T-helper 1 cell (primary cell): Measurements from ENCODE around the gene TRAPPC3.
A peak's percentile ranks its signal among the peaks of the same experiment; 100 is the strongest.
"Not testable (repeated sequence)": the region's sequence is repeated elsewhere in the genome, so short reads cannot be mapped to it uniquely, and the experiment has no call there.

ENCODE experiments used
- DNase-seq, 5 donors: peaks; one replicate each; pipeline ENCODE4 v3.0.0-alpha.2; 2012 to 2020

Gene TRAPPC3

DNA sequence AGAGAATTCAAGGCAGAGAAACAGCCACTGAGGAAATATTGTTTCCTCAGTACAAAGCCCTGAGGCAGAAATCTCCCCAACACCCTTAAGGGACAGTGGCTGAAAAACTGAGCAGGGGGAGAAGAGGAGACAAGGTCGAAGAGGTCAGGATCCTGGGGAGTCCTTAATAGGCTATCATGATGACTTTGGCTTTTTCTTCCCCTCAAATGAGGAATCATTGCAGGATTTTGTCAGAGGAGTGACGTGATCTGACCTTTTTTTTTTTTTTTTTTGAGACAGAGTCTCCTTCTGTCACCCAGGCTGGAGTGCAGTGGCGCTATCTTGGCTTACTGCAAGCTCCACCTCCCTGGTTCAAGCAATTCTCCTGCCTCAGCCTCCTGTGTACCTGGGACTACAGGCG is 16.9 kb upstream of the TRAPPC3 start:
- no peak for DNase-seq

DNA sequence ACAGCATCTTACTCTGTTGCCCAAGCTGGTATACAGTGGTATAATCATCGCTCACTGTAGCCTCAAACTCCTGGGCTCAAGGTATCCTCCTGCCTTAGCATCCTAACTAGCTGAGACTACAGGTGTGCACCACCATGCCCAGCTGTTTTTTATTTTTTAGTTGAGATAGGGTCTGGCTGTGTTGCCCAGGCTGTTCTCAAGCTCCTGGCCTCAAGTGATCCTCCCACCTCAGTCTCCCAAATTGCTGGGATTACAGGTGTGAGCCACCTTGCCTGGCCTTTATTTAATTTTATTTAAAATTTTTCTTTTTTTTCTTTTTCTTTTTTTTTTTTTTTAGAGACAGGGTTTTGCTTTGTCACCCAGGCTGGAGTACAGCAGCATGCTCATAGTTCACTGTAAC is 15.9 kb upstream of the TRAPPC3 start:
- no peak for DNase-seq

DNA sequence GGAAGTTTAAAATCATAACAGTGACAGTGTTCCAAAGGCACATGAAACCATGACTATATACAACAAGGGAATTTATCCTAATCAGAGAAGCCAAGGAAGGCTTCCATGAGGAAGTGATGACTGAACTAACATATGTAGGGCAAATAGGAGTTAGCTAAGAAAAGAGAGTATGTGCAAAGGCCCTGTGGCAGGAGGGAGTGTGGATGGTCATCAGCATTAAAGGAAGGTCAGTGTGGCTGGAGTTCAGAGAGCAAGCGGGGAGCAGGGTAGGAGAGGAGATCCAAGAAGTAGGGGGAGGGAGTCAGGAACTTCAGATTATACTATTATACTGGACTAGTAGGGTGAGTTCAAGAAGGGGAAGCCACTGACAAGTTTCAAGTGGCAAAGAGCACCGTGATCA is 15.1 kb upstream of the TRAPPC3 start:
- no peak for DNase-seq

DNA sequence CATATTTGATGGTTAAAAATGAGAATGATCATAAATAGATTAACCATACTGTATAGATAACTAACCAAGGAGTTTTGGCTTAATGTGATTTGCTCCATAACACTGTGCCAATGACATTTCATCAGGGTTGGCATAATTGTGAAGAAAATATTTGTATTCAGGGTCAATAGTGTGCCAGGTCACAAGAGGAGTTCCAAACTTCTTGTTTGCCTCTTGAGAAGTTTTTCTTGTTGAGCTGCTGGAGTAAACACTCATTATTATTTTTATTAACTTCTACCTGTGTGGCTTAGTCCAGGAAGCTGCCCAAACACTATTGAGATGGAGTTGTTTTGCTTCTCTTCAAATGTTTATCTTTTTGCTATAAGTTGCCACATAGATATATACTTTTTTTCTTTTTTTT is 14.1 kb upstream of the TRAPPC3 start:
- no peak for DNase-seq

DNA sequence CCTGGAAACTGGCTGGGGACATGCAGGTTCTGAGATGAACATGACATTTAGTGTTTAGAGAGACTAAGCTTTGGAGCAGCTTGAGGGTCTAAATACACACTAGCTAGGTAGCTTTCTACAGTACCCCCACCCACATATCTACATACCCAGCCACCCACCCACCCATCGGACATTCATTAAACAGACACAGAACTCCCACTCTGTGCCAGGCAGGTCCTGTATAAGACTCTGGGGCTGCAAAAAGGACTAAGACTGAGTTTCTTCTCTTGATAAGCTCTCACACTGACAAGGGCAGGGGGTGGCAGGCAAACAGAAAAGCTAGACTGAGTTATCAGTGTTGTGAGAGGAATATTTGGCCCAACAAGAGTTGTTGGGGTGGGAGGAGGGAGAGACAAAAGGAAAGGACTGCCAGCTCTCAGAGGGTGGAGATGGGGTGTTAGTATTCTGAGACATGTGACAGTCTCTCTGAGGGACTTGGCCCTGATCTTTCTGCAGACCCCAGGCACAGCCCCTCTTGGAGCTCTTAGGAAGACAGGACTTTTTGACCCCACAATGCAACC is 13.5 kb upstream of the TRAPPC3 start:
- DNase-seq, result no peak

DNA sequence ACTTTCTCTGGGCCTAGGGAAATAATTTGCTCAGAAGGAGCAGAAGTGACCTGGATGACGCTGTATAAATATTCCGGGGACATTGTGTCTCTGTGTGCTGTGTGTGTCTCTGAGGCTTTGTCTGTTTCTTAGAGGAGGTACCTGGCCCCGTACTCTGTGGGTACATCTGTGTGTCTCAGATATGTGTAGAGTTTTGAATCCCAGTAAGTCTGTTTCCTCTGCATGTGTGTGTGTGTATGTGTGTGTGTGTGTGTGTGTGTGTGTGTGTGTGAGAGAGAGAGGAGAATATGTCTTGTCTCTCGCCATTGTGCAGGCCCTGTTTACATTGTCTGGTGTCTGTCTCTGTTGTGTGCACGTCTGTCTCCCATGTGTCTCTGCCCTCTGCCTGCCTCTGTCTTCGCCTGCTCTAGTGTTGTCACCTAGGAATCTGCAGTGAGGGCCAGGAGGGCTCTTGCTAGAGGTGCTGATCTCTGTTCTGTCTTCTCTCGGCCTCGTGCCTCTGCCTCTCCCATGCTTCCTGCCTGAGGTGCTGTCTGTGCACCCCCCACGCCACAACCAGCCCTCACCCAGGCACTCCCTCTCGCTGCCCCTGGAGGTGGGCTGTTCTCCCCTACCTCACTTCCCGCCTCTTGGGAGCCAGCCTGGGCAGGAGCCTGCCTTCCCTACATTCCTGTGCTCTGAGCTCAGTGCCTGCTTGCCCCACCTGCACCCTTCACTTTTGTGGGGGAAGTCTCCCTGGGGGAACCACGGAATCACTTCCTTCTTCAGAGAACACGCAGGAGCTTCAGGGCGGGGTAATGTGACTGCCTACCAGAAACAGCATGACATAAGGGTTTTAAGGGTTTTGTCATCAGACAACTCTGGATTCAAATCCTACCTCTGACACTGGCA is 12.6 kb upstream of the TRAPPC3 start:
- DNase-seq, result peak in 3 of 5 donors; percentile 38 to 51 (median 47)

DNA sequence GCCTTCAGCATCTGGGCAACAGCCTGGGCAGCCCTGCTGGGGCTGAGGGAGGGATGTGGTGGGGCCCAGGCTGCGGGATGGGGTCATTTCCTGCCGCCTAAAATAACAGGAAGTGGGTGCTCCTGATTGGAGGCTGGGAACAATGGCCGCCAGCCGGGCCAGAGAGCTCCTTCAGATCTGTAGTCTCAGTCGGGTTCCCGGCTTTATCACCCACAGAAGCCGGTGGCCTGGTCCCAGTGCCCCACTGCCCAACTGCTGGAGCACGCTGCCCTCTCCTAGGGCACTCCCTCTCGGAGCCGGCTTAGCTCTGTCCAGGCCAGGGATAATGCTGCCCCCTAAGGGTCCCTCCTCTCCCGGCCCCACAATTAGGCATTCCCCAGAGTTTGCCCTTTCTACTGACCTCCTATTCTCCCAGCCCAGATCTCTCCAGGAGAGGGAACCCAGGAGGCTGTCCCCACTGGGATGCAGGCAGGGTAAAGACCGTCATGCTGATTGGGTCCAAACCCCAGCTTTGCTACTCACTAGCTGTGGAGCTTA is 11.7 kb upstream of the TRAPPC3 start:
- peak; percentile 26 to 84 (median 46) for DNase-seq

DNA sequence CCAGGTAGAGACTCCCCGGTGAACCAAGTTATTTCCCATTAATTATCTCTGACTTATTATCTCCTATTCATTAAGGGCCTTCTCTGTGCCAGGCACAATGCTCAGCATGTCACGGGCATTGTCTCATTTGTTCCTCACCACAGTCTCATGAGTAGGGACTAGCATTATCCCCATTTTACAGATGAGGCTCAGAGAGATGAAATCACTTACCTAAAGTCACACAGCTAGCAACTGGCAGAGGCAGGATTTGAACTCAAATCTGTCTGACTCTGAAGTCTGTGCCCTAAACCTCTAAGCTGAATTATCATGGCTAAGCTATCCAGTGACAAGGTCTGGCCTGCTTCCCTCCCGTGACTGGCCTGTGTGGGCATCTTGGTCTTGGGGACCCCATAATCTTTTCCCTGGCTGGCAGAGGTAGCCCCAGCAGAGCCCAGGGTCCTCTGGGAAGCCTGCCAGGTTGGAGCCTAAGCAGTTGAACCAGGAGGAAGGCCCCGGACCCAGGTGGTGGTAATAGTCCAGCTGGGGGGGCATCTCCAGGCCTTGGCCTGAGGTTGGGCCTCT is 11.2 kb upstream of the TRAPPC3 start:
- DNase-seq, result no peak

DNA sequence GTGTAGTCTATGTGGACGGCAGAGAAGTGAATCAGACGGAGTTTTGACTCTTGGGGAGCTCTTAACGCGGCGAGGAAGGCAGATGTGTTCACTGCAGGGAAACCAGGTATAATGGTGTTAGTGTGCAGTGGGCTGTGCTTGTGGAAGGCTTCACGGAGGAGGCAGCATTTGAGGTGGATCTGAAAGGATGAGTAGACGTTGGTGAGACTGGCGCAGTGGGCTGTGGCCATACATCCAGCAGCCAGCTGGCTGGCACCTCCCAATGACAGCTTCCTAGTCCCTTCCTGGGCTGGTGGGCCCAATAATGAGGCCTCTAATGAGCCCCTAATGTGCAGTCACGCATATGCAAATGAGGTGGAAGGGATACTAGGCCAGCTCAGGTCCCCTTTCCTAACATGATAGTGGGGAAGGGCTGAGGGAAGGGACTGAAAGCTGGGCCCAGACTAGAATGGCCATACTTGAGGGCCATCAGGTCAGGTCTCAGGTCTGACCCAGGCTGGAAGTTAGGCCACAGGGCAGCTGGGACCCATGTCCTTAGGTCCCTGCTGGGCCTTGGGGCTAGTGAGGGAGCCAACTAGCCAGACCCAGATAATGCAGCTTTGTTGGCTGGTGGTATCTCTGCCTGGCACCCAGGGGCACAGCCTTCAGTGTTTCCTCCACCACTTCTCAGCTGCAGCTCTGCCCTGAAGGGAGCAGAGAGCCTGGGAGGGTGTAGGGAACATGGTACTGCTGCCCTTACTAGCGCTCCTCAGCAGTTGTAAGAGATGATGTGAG is 10.5 kb upstream of the TRAPPC3 start:
- DNase-seq, result no peak

DNA sequence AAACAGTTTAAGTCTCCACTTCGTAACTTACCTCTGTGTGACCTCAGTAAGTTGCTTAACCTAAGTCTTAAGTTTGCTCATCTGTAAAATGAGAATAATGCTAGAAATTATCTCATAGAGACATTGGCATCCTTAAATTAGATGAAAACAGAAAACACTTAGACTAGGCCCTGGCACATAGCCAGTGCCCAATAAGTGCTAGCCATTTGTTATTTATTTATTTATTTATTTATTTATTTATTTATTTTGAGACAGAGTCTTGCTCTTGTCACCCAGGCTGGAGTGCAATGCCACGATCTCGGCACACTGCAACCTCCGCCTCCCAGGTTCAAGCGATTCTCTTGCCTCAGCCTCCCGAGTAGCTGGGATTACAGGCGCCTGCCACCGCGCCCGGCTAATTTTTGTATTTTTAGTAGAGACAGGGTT is 9.6 kb upstream of the TRAPPC3 start:
- DNase-seq, result not testable (repeated sequence)

DNA sequence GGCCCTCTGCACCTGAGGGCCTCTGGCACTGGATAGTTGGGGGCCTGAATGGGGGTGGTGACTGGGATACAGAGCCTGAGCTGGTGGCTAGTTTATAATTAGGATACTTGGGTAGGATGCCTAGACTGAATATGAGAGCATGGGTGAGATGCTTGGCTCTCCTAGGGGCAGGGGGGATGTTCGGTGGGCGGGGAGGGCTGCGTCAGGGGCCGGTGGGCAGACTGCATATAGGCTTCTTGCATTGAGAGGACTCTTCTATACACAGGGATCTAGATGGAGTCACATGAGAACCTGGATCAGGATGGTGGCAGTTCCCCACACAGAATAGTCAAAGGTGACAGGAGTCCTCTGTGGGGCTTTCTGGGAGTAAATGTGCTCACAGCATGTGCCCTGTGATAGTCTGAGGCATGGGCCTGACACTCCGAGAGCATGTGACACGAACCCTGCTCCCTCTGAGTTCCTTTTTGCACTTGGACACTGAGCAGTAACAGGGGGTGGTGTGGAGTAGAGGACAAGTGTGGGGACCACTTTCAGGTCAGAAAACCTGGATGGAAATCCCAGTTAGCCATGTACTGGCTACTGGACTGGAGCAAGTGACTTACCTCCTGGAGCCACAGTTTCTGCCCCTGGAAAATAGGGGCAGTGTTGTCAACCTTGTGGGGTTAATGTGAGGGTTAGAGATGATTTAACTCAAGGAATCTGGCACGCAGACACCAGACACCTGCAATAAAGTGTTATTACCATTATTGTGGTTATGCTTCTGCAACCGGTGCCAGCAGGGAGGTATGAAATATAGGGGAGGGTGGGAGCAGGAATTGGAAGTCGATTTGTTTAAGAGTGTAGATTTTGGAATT is 8.9 kb upstream of the TRAPPC3 start:
- no peak for DNase-seq

DNA sequence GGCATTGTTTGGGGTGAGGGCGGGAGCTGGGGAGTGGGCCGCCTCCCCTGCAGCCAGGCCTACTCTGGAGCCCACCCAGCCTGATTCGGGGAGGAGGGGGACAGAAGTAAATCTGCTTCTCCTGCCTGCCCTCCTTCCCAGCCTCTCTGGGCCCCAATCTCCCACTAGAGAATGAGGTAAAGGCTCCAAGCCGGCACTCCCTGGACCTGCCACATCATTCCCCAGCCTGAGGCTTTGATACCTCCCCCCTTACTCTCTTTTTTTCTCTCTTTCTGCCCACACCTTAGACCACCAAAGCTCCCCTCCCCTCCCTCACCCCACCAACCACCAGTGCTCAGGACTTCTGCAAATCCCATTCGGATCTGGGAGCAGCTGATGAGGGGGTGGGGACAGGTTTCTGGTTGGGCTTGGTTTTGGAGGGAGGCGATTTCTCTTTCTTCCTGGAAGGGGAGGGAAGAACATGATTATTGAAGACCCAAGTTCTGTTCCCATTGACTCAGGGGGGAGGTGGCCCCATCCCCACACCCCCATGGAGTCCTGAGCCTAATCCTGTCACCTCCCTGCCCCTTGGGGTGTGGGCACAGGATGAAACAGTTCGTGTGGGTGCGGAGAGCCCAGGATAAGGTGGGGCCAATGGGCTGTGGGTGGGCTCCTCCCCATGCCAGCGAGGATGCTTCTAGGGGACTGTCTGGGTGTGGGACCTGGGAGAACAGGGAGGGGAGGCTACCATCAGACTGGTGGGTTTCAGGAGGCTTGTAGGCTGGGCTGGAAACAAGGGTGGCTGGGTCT is 8.0 kb upstream of the TRAPPC3 start:
- no peak for DNase-seq

DNA sequence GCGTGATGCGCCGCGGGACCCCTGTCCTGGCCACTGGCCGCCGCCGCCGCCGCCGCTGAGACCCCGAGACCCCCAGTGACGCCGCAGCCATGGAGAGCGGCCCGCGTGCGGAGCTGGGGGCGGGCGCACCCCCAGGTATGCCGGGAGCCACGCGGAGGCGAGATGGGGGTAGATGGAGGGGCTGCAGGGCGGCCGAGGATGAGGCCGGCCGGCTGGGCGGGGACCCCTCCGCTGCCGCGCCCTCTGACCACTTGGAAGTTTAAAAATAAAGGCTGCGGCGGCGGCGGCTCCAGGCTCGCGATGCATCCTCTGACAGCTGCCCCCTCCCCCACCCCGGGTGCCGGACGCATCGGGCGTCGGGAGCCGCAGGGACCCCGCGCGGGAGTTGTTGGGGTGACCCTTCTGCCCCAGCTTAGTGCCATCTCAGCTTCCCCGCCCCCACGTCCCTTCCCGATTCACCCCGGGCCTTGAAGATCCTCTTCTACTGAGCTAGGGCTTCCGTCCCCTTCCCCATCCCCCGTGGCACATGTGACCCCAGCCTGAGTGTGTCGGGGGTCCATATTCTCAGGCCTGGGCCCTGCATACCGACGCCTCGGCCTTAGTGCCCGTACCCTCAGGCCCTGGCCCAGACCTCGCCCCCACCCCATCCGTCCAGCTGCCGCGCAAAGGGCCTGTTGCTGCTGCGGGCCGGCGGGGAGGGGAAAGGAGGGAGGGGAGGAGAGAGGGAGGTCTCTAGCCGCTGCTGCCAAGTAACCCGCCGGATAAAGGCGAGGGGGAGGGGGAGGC is 7.2 kb upstream of the TRAPPC3 start:
- peak; percentile 37 to 68 (median 49) for DNase-seq

DNA sequence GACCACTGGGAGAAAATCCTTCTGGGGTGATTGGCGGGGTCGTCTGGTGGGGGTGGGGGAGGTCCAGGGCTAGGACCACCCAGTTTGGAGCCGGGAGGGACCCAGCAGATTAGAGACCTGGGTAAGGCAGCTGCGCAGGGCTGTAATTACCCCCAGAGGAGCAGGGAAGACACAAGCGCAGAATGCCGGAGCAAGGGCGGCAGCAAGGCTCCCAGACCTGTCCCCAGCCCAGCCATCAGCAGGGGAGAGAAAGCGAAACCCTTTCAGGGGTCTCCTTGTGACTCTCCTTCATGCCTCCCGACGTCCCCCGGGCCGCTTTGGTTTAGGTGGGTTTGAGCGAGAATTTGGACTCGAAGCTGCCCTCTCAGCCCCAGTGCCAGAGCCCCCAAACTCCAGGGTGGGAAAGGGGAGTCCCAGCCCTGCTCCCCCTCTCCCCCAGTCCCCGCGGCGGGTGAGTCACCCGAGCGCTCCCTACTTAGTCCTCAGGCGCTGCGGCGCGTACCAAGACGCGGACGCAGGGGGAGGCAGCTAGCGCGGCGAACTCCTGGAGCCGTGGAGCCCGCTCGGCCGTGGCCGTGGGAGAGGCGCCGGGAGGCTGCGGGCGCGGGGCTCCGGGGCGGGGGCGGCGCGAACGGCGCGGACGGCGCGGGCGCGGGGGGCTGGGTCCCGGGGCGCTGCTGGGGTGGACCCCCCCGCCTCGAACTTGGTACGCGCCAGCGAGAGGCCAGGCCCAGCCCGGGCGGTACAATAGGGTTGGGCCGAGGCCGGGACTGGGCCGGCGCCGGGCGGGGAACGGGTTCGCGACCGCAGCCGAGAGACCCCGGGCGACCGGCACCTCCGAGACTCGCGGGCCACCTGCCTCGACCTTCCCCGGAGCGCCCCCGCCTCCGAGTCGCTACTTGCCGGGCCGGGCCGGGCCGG is 6.4 kb upstream of the TRAPPC3 start, which contains the start of gene MAP7D1:
Gene MAP7D1 (plus strand): TSS at position 753 of the 921 bp plus-strand sequence. CDS start 258 bp downstream, outside the sequence.
- DNase-seq, result peak; percentile 74 to 85 (median 81)

DNA sequence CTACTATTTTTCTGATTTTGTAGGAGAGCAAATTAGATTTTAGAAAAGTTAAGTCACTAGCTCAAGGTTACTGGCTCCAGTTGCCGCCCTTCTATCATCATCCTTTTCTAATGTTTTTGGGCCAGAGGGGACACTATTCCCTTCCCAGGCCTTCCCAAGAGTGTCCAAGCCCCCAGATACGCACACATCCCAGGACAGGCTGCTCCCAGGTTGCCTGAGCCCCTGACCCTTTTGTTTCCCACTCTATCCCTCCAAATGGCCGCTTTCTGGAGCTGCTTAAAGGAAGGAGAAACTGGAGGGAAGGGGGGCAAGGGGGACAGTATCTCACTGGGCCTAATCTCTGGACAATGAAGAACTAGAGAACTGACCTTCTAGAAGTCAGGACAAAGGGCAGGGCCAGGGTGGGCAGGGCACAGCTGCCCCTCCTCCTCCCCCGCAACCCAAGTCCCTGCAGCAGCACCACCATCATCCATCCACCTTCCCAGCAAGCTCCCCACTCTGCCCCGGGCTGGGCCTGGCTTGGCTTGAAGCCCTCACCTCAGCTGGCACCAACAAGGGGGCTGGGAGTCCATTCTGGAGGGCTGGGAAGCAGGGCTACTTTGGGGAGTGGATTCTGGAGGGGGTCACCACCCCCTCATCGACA is 5.6 kb upstream of the TRAPPC3 start:
- DNase-seq, result no peak

DNA sequence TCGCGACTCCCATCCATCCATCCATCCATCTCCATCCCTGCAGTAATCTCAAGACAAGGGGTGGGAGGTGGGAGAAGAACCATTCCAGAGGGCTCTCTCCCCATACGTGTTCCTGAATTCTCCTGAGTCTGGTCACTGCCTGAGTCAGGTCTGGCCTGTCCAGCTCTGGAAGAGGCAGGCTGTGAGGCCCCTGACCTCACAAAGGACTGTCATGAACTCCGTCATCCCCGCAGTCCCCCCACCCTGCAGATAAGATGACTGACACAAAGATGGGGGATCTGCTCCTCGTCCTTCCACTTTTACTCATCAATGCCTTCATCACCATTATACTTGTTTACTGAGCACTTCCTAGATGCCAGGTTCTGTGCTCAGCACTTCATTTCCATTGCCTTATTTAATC is 5.0 kb upstream of the TRAPPC3 start:
- no peak for DNase-seq

DNA sequence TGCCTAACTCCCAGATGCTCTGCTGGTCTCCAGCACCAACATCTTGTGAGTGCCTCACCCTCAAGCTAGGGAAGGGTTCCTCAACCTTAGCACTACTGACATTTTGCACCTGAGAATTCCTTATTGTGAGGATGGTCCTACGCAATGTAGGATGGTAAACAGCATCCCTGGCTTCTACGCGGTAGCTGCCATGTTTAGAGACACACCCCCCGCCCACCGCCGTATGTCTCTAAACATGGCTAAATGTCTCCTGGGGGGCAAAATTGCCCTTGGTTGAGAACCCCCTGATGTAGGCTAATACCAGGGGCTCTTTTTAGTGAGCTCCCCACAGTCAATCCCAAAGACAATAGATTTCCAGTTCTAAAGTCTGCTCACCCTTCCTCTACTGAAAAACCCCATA is 4.2 kb upstream of the TRAPPC3 start:
- DNase-seq, result no peak

DNA sequence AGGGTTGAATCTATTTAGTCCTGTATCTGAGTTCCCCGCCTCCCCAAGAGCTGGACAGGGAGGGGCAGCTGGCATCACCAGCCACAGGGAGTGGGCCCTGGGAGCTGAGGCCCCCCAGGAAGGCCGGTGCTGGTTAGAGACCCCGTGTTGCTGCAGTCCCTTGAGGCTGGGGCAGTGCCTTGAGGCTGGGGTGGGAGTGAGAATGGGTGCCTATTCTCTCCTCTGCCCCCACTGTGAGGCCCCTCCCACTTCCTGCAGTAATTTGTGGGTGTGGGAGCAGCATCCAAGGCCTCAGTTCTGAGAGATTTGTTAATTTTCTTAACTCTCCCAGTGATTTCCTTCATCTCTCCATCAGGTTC is 2.5 kb upstream of the TRAPPC3 start:
- peak; percentile 30 to 68 (median 50) for DNase-seq
